H1 (cell line): Measurements from ENCODE around the gene PGM1. TPM values are rescaled to one million over a fixed set of nuclear protein-coding genes. Genes with fewer than 3 reads are reported as not detected.
A peak's percentile ranks its signal among the peaks of the same experiment; 100 is the strongest.

Experiments used
- CTCF ChIA-PET: fragments of 300-600 bp; sonication (Branson Sonifier 250); formaldehyde crosslinking; loops from one replicate; lab custom pipeline; 2021; ENCODE audit not compliant: partially characterized antibody; lab: Charles Lee
- POLR2A ChIA-PET: fragments of 300-600 bp; sonication (Branson Sonifier 250); formaldehyde crosslinking; loops from one replicate; lab custom pipeline; 2021; ENCODE audit warnings: inconsistent platforms; ENCODE audit not compliant: partially characterized antibody; lab: Charles Lee
- DNase-seq, 2 experiments: peaks; one replicate each; pipeline versions ENCODE4 v3.0.0 to v3.0.0-alpha.2; 2010 to 2022; ENCODE audit warnings: low spot score in 2 of 2, low read depth in 1 of 2, mixed read lengths in 1 of 2
- FAIRE-seq: peaks from 2 replicates; lab custom pipeline; 2011; peaks lifted over from hg19 to GRCh38; lab: Jason Lieb, UNC
- H2AFZ ChIP-seq: 2 replicates; pipeline ENCODE4 v1.8.1; 2012; ENCODE audit warnings: low read length, inconsistent platforms
- H2AK5ac ChIP-seq: 2 replicates; pipeline ENCODE4 v1.6.1; 2013; ENCODE audit warnings: low read depth, low read length
- H2BK120ac ChIP-seq: replicated peaks from 2 replicates; pipeline ENCODE3; 2013; ENCODE audit warnings: low read depth, low read length, inconsistent platforms
- H2BK12ac ChIP-seq: 2 replicates; pipeline ENCODE4 v1.6.1; 2013; ENCODE audit warnings: low read depth, low read length
- H2BK15ac ChIP-seq: 2 replicates; pipeline ENCODE4 v1.6.1; 2013; ENCODE audit warnings: low read length
- H2BK20ac ChIP-seq: 2 replicates; pipeline ENCODE4 v1.6.1; 2013; ENCODE audit warnings: low read length
- H2BK5ac ChIP-seq: 2 replicates; pipeline ENCODE4 v1.6.1; 2013; ENCODE audit warnings: low read depth, low read length
- H3K14ac ChIP-seq: 2 replicates; pipeline ENCODE4 v1.6.1; 2013; ENCODE audit warnings: inconsistent platforms; ENCODE audit not compliant: insufficient read length
- H3K18ac ChIP-seq: 2 replicates; pipeline ENCODE4 v1.6.1; 2013; ENCODE audit warnings: low read length; ENCODE audit errors: extremely low read depth
- H3K23ac ChIP-seq: 2 replicates; pipeline ENCODE4 v1.6.1; 2013; ENCODE audit warnings: inconsistent platforms; ENCODE audit not compliant: insufficient read length
- H3K23me2 ChIP-seq: 2 replicates; pipeline ENCODE4 v1.6.1; 2013; ENCODE audit warnings: low read depth, low read length
- H3K27ac ChIP-seq: 2 replicates; pipeline ENCODE4 v1.6.1; 2011; ENCODE audit warnings: low read depth, low read length, inconsistent platforms
- H3K27me3 ChIP-seq, 4 experiments: replicated peaks in 1 of 4; 1 replicate in 1 of 4; 2 replicates in 3 of 4; pipeline versions ENCODE4 v1.6.1 to v1.8.1; 2011 to 2013; ENCODE audit warnings: low read length in 3 of 4, mild to moderate bottlenecking in 3 of 4, inconsistent platforms in 2 of 4, mixed read lengths in 2 of 4, moderate library complexity in 1 of 4; ENCODE audit not compliant: control insufficient read depth in 3 of 4, insufficient read depth in 3 of 4; ENCODE audit errors: extremely low read depth in 1 of 4
- H3K36me3 ChIP-seq, 4 experiments: 2 replicates each; pipeline versions ENCODE4 v1.6.1 to v1.8.1; 2011 to 2013; ENCODE audit warnings: mild to moderate bottlenecking in 4 of 4, low read length in 3 of 4, moderate library complexity in 2 of 4, control low read depth in 1 of 4, inconsistent platforms in 1 of 4; ENCODE audit not compliant: insufficient read depth in 4 of 4, control insufficient read depth in 2 of 4
- H3K4ac ChIP-seq: replicated peaks from 2 replicates; pipeline ENCODE3; 2013; ENCODE audit warnings: low read length, low read depth, mixed read lengths, inconsistent platforms; ENCODE audit not compliant: insufficient read length
- H3K4me1 ChIP-seq, 4 experiments: replicated peaks in 1 of 4; 1 replicate in 1 of 4; 2 replicates in 3 of 4; pipeline versions ENCODE4 v1.6.1 to v1.8.1; 2011 to 2013; ENCODE audit warnings: low read length in 3 of 4, inconsistent platforms in 2 of 4, mixed read lengths in 1 of 4; ENCODE audit not compliant: insufficient read depth in 4 of 4, control insufficient read depth in 3 of 4
- H3K4me2 ChIP-seq, 2 experiments: 2 replicates each; pipeline versions ENCODE4 v1.6.1 to v1.8.1; 2011 to 2013; ENCODE audit warnings: low read depth in 2 of 2, low read length in 2 of 2, control low read depth in 1 of 2, inconsistent platforms in 1 of 2, mild to moderate bottlenecking in 1 of 2; ENCODE audit not compliant: insufficient read depth in 1 of 2
- H3K4me3 ChIP-seq, 4 experiments: fragments of 200-600, 300-600 bp in 1 of 4; sonication (generic), shearing (Covaris generic), sonication (Bioruptor Twin) in 1 of 4; 2 replicates each; pipeline versions ENCODE4 v1.5.1 to v1.8.1; 2011 to 2016; ENCODE audit warnings: low read length in 4 of 4, low read depth in 3 of 4, control low read depth in 2 of 4, inconsistent platforms in 2 of 4, mild to moderate bottlenecking in 2 of 4, mixed read lengths in 1 of 4, moderate library complexity in 1 of 4; ENCODE audit not compliant: insufficient read depth in 2 of 4; ENCODE audit errors: extremely low read depth in 1 of 4
- H3K56ac ChIP-seq: replicated peaks from 2 replicates; pipeline ENCODE3; 2013; ENCODE audit warnings: low read depth, mild to moderate bottlenecking, mixed read lengths, low read length, inconsistent platforms; ENCODE audit not compliant: insufficient read length
- H3K79me1 ChIP-seq: 2 replicates; pipeline ENCODE4 v1.6.1; 2013; ENCODE audit warnings: low read depth, low read length, control low read depth
- H3K79me2 ChIP-seq, 2 experiments: 2 replicates each; pipeline versions ENCODE4 v1.6.1 to v1.8.1; 2012 to 2013; ENCODE audit warnings: low read length in 2 of 2, mild to moderate bottlenecking in 2 of 2, inconsistent platforms in 1 of 2; ENCODE audit not compliant: insufficient read depth in 2 of 2, control insufficient read depth in 1 of 2
- H3K9ac ChIP-seq, 4 experiments: replicated peaks in 1 of 4; 1 replicate in 1 of 4; 2 replicates in 3 of 4; pipeline versions ENCODE4 v1.6.1 to v1.8.1; 2011 to 2013; ENCODE audit warnings: low read depth in 3 of 4, low read length in 3 of 4, control low read depth in 2 of 4, mild to moderate bottlenecking in 2 of 4, moderate library complexity in 2 of 4, inconsistent platforms in 1 of 4; ENCODE audit errors: extremely low read depth in 1 of 4
- H3K9me3 ChIP-seq, 2 experiments: 2 replicates each; pipeline versions ENCODE4 v1.6.1 to v1.8.1; 2012 to 2013; ENCODE audit warnings: mild to moderate bottlenecking in 2 of 2, moderate library complexity in 2 of 2, control low read depth in 1 of 2, inconsistent platforms in 1 of 2, low read depth in 1 of 2, low read length in 1 of 2, mixed read lengths in 1 of 2; ENCODE audit not compliant: insufficient read depth in 2 of 2
- H4K20me1 ChIP-seq, 2 experiments: replicated peaks in 1 of 2; 2 replicates each; pipeline versions ENCODE3 to v1.8.1; 2011 to 2013; ENCODE audit warnings: inconsistent platforms in 2 of 2, low read length in 2 of 2, mild to moderate bottlenecking in 1 of 2; ENCODE audit not compliant: insufficient read depth in 2 of 2, control insufficient read depth in 1 of 2
- H4K5ac ChIP-seq: 2 replicates; pipeline ENCODE4 v1.6.1; 2013; ENCODE audit warnings: low read length, low read depth, mixed read lengths, inconsistent platforms; ENCODE audit not compliant: insufficient read length
- H4K8ac ChIP-seq: 2 replicates; pipeline ENCODE4 v1.8.0; 2013; ENCODE audit warnings: mild to moderate bottlenecking, moderate library complexity, low read length, inconsistent platforms; ENCODE audit not compliant: insufficient read depth; ENCODE audit errors: extremely low read depth
- H4K91ac ChIP-seq: replicated peaks from 2 replicates; pipeline ENCODE3; 2013; ENCODE audit warnings: low read length, mixed read lengths, inconsistent platforms; ENCODE audit not compliant: insufficient read length
- CTBP2 ChIP-seq: IDR thresholded peaks from 2 replicates; pipeline ENCODE4 v1.7.0; 2011; ENCODE audit warnings: borderline replicate concordance, mild to moderate bottlenecking, moderate library complexity, mixed read lengths, low read length; ENCODE audit not compliant: insufficient read depth, insufficient read length
- HDAC6 ChIP-seq: IDR thresholded peaks from one replicate; pipeline ENCODE4 v1.7.1; 2012; ENCODE audit warnings: low read depth, mild to moderate bottlenecking, inconsistent platforms, low read length, moderate library complexity
- KDM1A ChIP-seq: fragments of 200-600, 300-600 bp; sonication (generic); IDR thresholded peaks from 2 replicates; pipeline ENCODE4 v1.7.1; 2016; ENCODE audit warnings: mild to moderate bottlenecking, low read length, borderline replicate concordance
- KDM5A ChIP-seq: fragments of 200-600 bp; IDR thresholded peaks from 2 replicates; pipeline ENCODE4 v1.7.1; 2012; ENCODE audit warnings: mild to moderate bottlenecking, low read length, inconsistent platforms, mixed read lengths
- NRF1 ChIP-seq: IDR thresholded peaks from 2 replicates; pipeline ENCODE4 v1.6.1; 2011; ENCODE audit warnings: mild to moderate bottlenecking, low read depth, low read length, improper control_type of control experiment
- RBBP5 ChIP-seq: IDR thresholded peaks from 2 replicates; pipeline ENCODE4 v1.7.1; 2012; ENCODE audit warnings: low read depth, mild to moderate bottlenecking, inconsistent platforms, low read length, moderate library complexity, borderline replicate concordance
- RNF2 ChIP-seq: fragments of 200-900, 300-1000 bp; sonication (generic); IDR thresholded peaks from 2 replicates; pipeline ENCODE4 v1.7.1; 2016; ENCODE audit warnings: borderline replicate concordance, low read depth, mild to moderate bottlenecking, antibody characterized with exemption, low read length; ENCODE audit not compliant: poor library complexity, severe bottlenecking; ENCODE audit errors: missing control alignments
- SIX5 ChIP-seq: IDR thresholded peaks from 2 replicates; pipeline ENCODE4 v1.6.1; 2011; ENCODE audit warnings: mild to moderate bottlenecking, low read depth, low read length
- TAF1 ChIP-seq: IDR thresholded peaks from 2 replicates; pipeline ENCODE4 v1.6.1; 2011; ENCODE audit warnings: mild to moderate bottlenecking, low read depth, low read length
- YY1 ChIP-seq: IDR thresholded peaks from 2 replicates; pipeline ENCODE4 v1.6.1; 2011; ENCODE audit warnings: low read depth, mild to moderate bottlenecking, low read length
- WGBS, 2 experiments: shearing (Covaris generic) in 1 of 2; methylation state at CpG; one replicate each; pipeline versions ENCODE4 v1.1.6 to v1.1.7; 2013 to 2015; ENCODE audit warnings: low lambda C conversion rate in 2 of 2, mixed read lengths in 2 of 2, inconsistent platforms in 1 of 2, low coverage in 1 of 2, missing lambda C conversion rate in 1 of 2; ENCODE audit not compliant: insufficient replicate concordance in 2 of 2, insufficient coverage in 1 of 2, insufficient read length in 1 of 2; ENCODE audit errors: extremely low coverage in 1 of 2, missing lambda C conversion rate in 1 of 2; 5-methylcytosine and 5-hydroxymethylcytosine counted together
- polyA plus RNA-seq, 7 experiments: library from polyadenylated mRNA; depleted of rRNA in 3 of 7; stranded (reverse) in 5 of 7; unstranded in 2 of 7; fragments of >200 nt in 5 of 7; fragments of 200-250 nt in 2 of 7; gene quantifications; 1 replicate in 5 of 7; 2 replicates in 1 of 7; 4 replicates in 1 of 7; pipeline versions ENCODE4 v1.2.1 to v1.2.3, GENCODE V29; 2011 to 2013; ENCODE audit warnings: missing spikeins in 2 of 7, mixed read lengths in 2 of 7
- total RNA-seq: library from RNA; stranded (reverse); fragmentation: NEBNext Ultra II Directional; extraction: Animal tissue kit (Norgen Biotek cat#: 25700); gene quantifications from 2 replicates; pipeline ENCODE4 v1.2.1, GENCODE V29; 2021
- TF ChIP-seq, protein P1 (sequence below): IDR thresholded peaks from 2 replicates; pipeline ENCODE4 v1.6.1; 2011; ENCODE audit warnings: low read length, improper control_type of control experiment

Gene PGM1
- total and polyA plus RNA-seq, 2 of the 8 experiments (the other 6 are each of a cell fraction or from before 2014, with no cell fraction given) = 33.0 to 65.4 TPM

DNA sequence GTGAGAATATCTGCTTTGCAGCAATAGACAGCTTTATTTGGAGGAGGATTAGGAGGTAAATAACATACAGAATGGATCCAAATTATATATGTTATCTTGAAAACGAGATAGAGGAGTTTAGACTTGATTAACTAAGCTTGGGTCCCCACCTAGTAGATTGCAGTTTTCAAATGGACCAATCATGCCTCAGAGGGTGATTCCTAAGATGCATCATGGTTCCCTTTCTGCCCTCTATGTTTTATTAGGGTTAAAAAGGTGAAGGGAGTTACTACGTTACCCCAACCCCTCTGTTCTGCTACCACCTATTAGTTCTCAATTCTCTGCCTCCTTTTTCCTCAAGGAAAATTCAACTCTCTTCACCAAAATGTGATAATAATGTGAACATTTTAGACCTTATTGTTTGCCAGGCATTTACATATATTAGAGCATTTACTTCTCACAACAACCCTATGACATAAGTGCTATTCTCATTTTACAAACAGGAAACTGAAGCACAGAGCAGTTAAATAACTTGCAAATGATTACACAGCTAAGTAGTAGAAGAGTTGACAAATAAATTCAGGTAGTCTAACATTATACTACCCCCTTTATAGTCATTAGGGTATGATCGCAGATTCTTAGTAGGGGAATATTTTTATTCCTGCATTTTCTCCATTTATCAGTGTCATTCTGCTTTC, 23.4 kb upstream of the PGM1 start:
- no peak overlapping the region for H3K4ac ChIP-seq
- H3K9ac ChIP-seq = no peak overlapping the region
- H3K4me2 ChIP-seq = no peak overlapping the region
- H4K5ac ChIP-seq = no peak overlapping the region
- H2BK15ac ChIP-seq = no peak overlapping the region
- no peak overlapping the region for H3K23ac ChIP-seq
- no peak overlapping the region for H3K56ac ChIP-seq
- H2BK20ac ChIP-seq = 0 out of 2 replicates have a peak overlapping the region, but pooled peaks have one; percentile 76
- no peaks in the 10 kb centered on the region for H3K79me2 ChIP-seq
- H3K79me1 ChIP-seq = no peaks in the 10 kb centered on the region
- H2BK120ac ChIP-seq = no peak overlapping the region
- H3K23me2 ChIP-seq = peaks cover 2% of the 10 kb centered on the region; the same call in 1 of the 2 replicates
- ChIA-PET CTCF (interaction anchor here (0.6 to 11.1 kb wide), 3 partner anchors 11 to 539 kb away, joined by 3 to 153 read pairs (median 3); no protein-coding TSS in a partner anchor), POLR2A (no interaction called here)
- WGBS, 2 experiments = 82% methylated on average over 3 of the region's 3 CpGs; no CpG with 5 or more reads in 1 of the 2 experiments
- no peak overlapping the region for H3K27ac ChIP-seq
- DNase-seq (no peak), FAIRE-seq (peak; percentile 50)
- no peaks in the 10 kb centered on the region for H3K27me3 ChIP-seq
- no peak overlapping the region for H4K91ac ChIP-seq
- H3K36me3 ChIP-seq = no peaks in the 10 kb centered on the region; a peak in 1 of 8 replicates
- no peak overlapping the region for H2AFZ ChIP-seq
- peaks cover 0 to 14% (median 10%) of the 10 kb centered on the region in 4 experiments for H3K4me1 ChIP-seq
- H4K20me1 ChIP-seq = no peaks in the 10 kb centered on the region
- no peak overlapping the region for H4K8ac ChIP-seq
- no peak overlapping the region for H3K18ac ChIP-seq
- H2AK5ac ChIP-seq = no peak overlapping the region
- H3K9me3 ChIP-seq = peaks cover 0 to 3% of the 10 kb centered on the region in 2 experiments; a peak in 1 of 4 replicates
- no peak overlapping the region for H3K14ac ChIP-seq
- peak overlapping the region; percentile 60; the same call in 1 of the 2 replicates for H2BK5ac ChIP-seq
- H2BK12ac ChIP-seq = no peak overlapping the region
- no peak overlapping the region for H3K4me3 ChIP-seq
- TF ChIP-seq RNF2 = no peak
- TF ChIP-seq TAF1 = no peak
- TF ChIP-seq RBBP5 = no peak
- no peak for TF ChIP-seq KDM5A
- no peak for TF ChIP-seq NRF1
- TF ChIP-seq HDAC6 = no peak
- TF ChIP-seq CTBP2 = no peak
- no peak for TF ChIP-seq SIX5
- TF ChIP-seq, protein P1, sequence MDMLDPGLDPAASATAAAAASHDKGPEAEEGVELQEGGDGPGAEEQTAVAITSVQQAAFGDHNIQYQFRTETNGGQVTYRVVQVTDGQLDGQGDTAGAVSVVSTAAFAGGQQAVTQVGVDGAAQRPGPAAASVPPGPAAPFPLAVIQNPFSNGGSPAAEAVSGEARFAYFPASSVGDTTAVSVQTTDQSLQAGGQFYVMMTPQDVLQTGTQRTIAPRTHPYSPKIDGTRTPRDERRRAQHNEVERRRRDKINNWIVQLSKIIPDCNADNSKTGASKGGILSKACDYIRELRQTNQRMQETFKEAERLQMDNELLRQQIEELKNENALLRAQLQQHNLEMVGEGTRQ = no peak
- TF ChIP-seq KDM1A = no peak
- TF ChIP-seq YY1 = no peak
